Activated CD4-positive, alpha-beta T cell treated with anti-CD3 and anti-CD28 coated beads, Interleukin-2, amount 10 ng/mL, durations not matched to agents 24 days and 14 days (primary cell): Measurements from ENCODE around the gene PEX16. TPM values are rescaled to one million over a fixed set of nuclear protein-coding genes. Genes with fewer than 3 reads are reported as not detected.
A peak's percentile ranks its signal among the peaks of the same experiment; 100 is the strongest.
"Not testable (repeated sequence)": the region's sequence is repeated elsewhere in the genome, so short reads cannot be mapped to it uniquely, and the experiment has no call there.

Experiments
- DNase-seq: peaks from one replicate; pipeline ENCODE4 v3.0.0; 2022
- H3K27ac Mint-ChIP-seq: one replicate; pipeline ENCODE4 v1.8.0; 2022; ENCODE audit warnings: mild to moderate bottlenecking, mixed read lengths
- H3K27me3 Mint-ChIP-seq: one replicate; pipeline ENCODE4 v1.8.0; 2022; ENCODE audit warnings: mixed read lengths
- H3K36me3 Mint-ChIP-seq: one replicate; pipeline ENCODE4 v1.8.0; 2022; ENCODE audit warnings: low read depth, mild to moderate bottlenecking, mixed read lengths
- H3K4me1 Mint-ChIP-seq: one replicate; pipeline ENCODE4 v1.8.0; 2021; ENCODE audit warnings: mixed read lengths
- H3K4me3 Mint-ChIP-seq: one replicate; pipeline ENCODE4 v1.8.0; 2022; ENCODE audit warnings: mild to moderate bottlenecking, moderate library complexity, mixed read lengths
- H3K9me3 Mint-ChIP-seq: one replicate; pipeline ENCODE4 v1.8.0; 2021; ENCODE audit warnings: mixed read lengths
- intact Hi-C: fragments of 100-400 bp; cut with micrococcal nuclease; formaldehyde crosslinking; loops from one replicate; pipeline ENCODE4 v1.15.1; 2023
- total RNA-seq: library from RNA; stranded (reverse); gene quantifications from 2 replicates; pipeline ENCODE4 v1.2.3, GENCODE V29; 2022

Gene PEX16
- total RNA-seq, 1 donor from 2014 or later: 31.3 TPM

- intact Hi-C loops: loop anchor here (1.0 to 2.0 kb wide), 5 partner anchors 34 to 200 kb away; partner anchors contain the start of genes CRY2, MAPK8IP1 and SLC35C1
- Mint-ChIP-seq H3K4me3 (peak overlapping the region; percentile 99), H3K27me3 (peaks cover 17% of the 10 kb centered on the region), H3K36me3 (peaks cover 12% of the 10 kb centered on the region), H3K4me1 (peaks cover 24% of the 10 kb centered on the region), H3K9me3 (no peaks in the 10 kb centered on the region), H3K27ac (no peak overlapping the region)
- DNase-seq: no peak
These were observed 1.4 kb upstream of the PEX16 start for GRCh38 chr11:45918962-45919675.

- no peaks in the 10 kb centered on the region for H3K9me3 Mint-ChIP-seq
- H3K27ac Mint-ChIP-seq: peak overlapping the region; percentile 97
- peaks cover 17% of the 10 kb centered on the region for H3K36me3 Mint-ChIP-seq
- intact Hi-C loops: loop anchor here (1.0 to 2.0 kb wide), 5 partner anchors 33 to 200 kb away; partner anchors contain the start of genes CRY2, MAPK8IP1 and SLC35C1
- DNase-seq: peak; percentile 91
- H3K4me1 Mint-ChIP-seq: peaks cover 24% of the 10 kb centered on the region
- peaks cover 13% of the 10 kb centered on the region for H3K27me3 Mint-ChIP-seq
- peak overlapping the region; percentile 99 for H3K4me3 Mint-ChIP-seq
These were observed 759 bp upstream of the PEX16 start for GRCh38 chr11:45918331-45918941.

DNA sequence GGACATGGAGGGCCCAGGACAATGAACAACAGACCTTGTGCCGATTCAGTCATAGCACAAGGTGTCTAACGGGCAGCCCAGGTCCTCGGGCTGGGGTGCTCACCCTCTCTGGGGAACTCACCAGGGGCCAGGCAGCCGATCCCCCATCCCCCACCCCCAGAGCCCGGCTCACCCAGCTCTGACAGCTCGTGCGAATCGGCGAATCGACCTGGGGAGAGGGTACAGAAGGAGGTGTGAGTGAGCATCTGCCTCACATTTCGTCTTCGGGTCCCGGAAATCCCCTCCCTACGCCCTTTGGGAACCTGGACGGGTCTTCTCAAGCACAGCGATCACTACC lies 423 bp downstream of the PEX16 start:
- Mint-ChIP-seq H3K4me1 (peaks cover 21% of the 10 kb centered on the region), H3K36me3 (peaks cover 17% of the 10 kb centered on the region), H3K27me3 (peaks cover 10% of the 10 kb centered on the region), H3K9me3 (no peaks in the 10 kb centered on the region), H3K4me3 (peak overlapping the region; percentile 99), H3K27ac (peak overlapping the region; percentile 97)
- DNase-seq: no peak
- intact Hi-C loops: no loop called here

GRCh38 chr11:45915446-45915845 lies 2.2 kb downstream of the PEX16 start:
- intact Hi-C loops: no loop called here
- Mint-ChIP-seq H3K36me3 (peaks cover 28% of the 10 kb centered on the region), H3K4me1 (peaks cover 21% of the 10 kb centered on the region), H3K4me3 (peak overlapping the region; percentile 99), H3K27ac (no peak overlapping the region), H3K27me3 (no peaks in the 10 kb centered on the region), H3K9me3 (no peaks in the 10 kb centered on the region)
- no peak for DNase-seq

DNA sequence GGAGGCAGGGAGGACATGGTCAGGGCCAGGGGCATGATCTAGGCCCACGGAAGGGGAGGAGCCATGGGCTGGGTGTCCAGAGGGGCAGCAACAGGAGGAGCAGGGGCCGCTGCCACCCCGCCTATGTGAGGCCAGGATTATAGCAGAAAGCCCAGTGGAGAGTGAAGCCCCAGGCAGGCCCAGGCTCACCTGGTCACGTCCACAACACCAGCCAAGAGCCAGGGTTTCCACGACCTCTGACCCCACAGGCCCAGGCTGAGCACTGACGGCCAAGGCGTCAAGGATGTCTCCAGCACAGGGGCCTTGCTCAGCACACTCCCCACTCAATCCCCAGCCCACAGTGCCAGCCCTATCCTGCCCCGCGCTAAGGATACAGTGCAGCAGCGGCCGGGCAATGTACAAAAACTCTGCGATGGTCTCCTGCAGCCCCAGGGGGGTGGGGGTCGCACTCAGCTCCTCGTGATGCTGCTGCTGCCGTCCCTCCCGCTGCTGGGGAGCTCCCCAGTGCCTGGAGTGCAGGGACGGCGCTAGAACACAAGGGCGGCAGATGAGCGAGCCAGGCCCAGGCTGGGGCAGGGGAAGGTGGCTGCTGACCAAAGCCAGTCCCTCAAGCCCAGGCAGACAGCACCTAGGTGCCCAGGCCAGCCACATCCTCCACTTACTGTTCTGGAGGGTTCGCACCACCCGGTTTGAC lies 3.6 kb downstream of the PEX16 start:
- DNase-seq: no peak
- intact Hi-C loops: no loop called here
- Mint-ChIP-seq H3K4me1 (peaks cover 17% of the 10 kb centered on the region), H3K36me3 (peaks cover 29% of the 10 kb centered on the region), H3K27ac (no peak overlapping the region), H3K27me3 (no peaks in the 10 kb centered on the region), H3K9me3 (no peaks in the 10 kb centered on the region), H3K4me3 (no peak overlapping the region)

- Mint-ChIP-seq H3K27ac (no peak overlapping the region), H3K4me1 (peaks cover 13% of the 10 kb centered on the region), H3K36me3 (peaks cover 29% of the 10 kb centered on the region), H3K4me3 (no peak overlapping the region), H3K27me3 (no peaks in the 10 kb centered on the region), H3K9me3 (no peaks in the 10 kb centered on the region)
- intact Hi-C loops: no loop called here
- DNase-seq: no peak
These were observed 4.2 kb downstream of the PEX16 start for GRCh38 chr11:45913514-45913913.

GRCh38 chr11:45910623-45911022 lies 7.1 kb downstream of the PEX16 start:
- no peak overlapping the region for H3K27ac Mint-ChIP-seq
- no peak for DNase-seq
- intact Hi-C loops: no loop called here
- H3K36me3 Mint-ChIP-seq: peaks cover 23% of the 10 kb centered on the region
- H3K4me1 Mint-ChIP-seq: peaks cover 1% of the 10 kb centered on the region
- no peaks in the 10 kb centered on the region for H3K9me3 Mint-ChIP-seq
- H3K27me3 Mint-ChIP-seq: no peaks in the 10 kb centered on the region
- H3K4me3 Mint-ChIP-seq: no peak overlapping the region

GRCh38 chr11:45909594-45910475 lies 7.8 kb downstream of the PEX16 start:
- H3K36me3 Mint-ChIP-seq: peaks cover 17% of the 10 kb centered on the region
- no peaks in the 10 kb centered on the region for H3K9me3 Mint-ChIP-seq
- no peak overlapping the region for H3K4me3 Mint-ChIP-seq
- H3K27ac Mint-ChIP-seq: no peak overlapping the region
- H3K4me1 Mint-ChIP-seq: no peaks in the 10 kb centered on the region
- intact Hi-C loops: no loop called here
- no peak for DNase-seq
- no peaks in the 10 kb centered on the region for H3K27me3 Mint-ChIP-seq

DNA sequence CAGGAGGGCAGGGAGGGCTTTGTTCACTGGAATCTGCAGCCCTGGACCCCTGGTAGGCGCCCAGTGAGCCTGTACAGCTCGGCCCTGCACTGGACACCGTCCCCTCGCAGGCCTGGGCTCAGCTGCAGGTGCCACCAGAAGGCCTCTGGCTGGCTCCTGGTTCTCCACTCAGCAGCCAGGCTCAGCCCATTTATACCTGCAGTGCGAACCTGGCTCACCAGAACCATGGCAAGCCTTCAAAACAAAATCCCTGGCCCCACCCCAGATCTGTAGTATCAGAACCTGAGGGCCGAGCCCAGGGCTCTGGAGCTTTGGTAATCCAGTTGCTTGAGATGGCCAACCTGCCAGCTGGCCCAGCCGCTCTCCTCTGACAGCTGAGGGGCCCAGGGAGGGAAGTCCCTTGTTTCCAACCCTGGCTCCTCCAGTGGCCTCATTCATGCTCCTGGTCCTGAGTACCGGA lies 9.7 kb downstream of the PEX16 start:
- intact Hi-C loops: no loop called here
- Mint-ChIP-seq H3K27me3 (no peaks in the 10 kb centered on the region), H3K27ac (no peak overlapping the region), H3K4me3 (no peak overlapping the region), H3K4me1 (no peaks in the 10 kb centered on the region), H3K9me3 (no peaks in the 10 kb centered on the region), H3K36me3 (peaks cover 12% of the 10 kb centered on the region)
- DNase-seq: no peak

GRCh38 chr11:45906965-45907611 lies 10.6 kb downstream of the PEX16 start, which contains the start of gene FREY1:
Gene FREY1 (minus strand): TSS chr11:45907271. CDS start chr11:45907245, 26 bp downstream.
- peak within 1 kb of the TSS; percentile 20 for H3K27ac Mint-ChIP-seq
- no peaks in the 10 kb centered on the region for H3K27me3 Mint-ChIP-seq
- no peak for DNase-seq
- no peaks in the 10 kb centered on the region for H3K9me3 Mint-ChIP-seq
- H3K4me3 Mint-ChIP-seq: no peak within 1 kb of the TSS
- peaks cover 12% of the 10 kb centered on the region for H3K36me3 Mint-ChIP-seq
- intact Hi-C loops: no loop called here
- no peaks in the 10 kb centered on the region for H3K4me1 Mint-ChIP-seq

GRCh38 chr11:45906096-45906682 lies 11.5 kb downstream of the PEX16 start:
- H3K27ac Mint-ChIP-seq: no peak overlapping the region
- intact Hi-C loops: no loop called here
- H3K27me3 Mint-ChIP-seq: peaks cover 5% of the 10 kb centered on the region
- peaks cover 6% of the 10 kb centered on the region for H3K36me3 Mint-ChIP-seq
- no peak for DNase-seq
- H3K4me1 Mint-ChIP-seq: no peaks in the 10 kb centered on the region
- H3K4me3 Mint-ChIP-seq: no peak overlapping the region
- no peaks in the 10 kb centered on the region for H3K9me3 Mint-ChIP-seq

GRCh38 chr11:45905576-45905975 lies 12.1 kb downstream of the PEX16 start:
- H3K4me1 Mint-ChIP-seq, intact Hi-C loops: not testable (repeated sequence)
- H3K27me3 Mint-ChIP-seq: peaks cover 11% of the 10 kb centered on the region

GRCh38 chr11:45905095-45905494 lies 12.6 kb downstream of the PEX16 start:
- intact Hi-C loops: no loop called here
- Mint-ChIP-seq H3K4me3 (no peak overlapping the region), H3K4me1 (no peaks in the 10 kb centered on the region), H3K27me3 (peaks cover 14% of the 10 kb centered on the region), H3K9me3 (no peaks in the 10 kb centered on the region), H3K27ac (no peak overlapping the region), H3K36me3 (peaks cover 2% of the 10 kb centered on the region)
- no peak for DNase-seq

More at GRCh38 chr11:45905576-45905975, 12.1 kb downstream of the PEX16 start:
- not testable (repeated sequence) for DNase-seq, H3K9me3 Mint-ChIP-seq, H3K27ac Mint-ChIP-seq, H3K36me3 Mint-ChIP-seq, H3K4me3 Mint-ChIP-seq
